Psoas muscle (tissue), 8 donors: ENCODE data around the gene TEDC2. TPM values are rescaled to one million over a fixed set of nuclear protein-coding genes. Genes with fewer than 3 reads are reported as not detected.

Experiments used
- ATAC-seq, 4 donors: fragments of 200-7000 bp; cut with Tn5 transposase; one replicate each; pipeline ENCODE4 v1.9.1; 2020; ENCODE audit warnings: moderate library complexity in 3 of 4, mild to moderate bottlenecking in 2 of 4
- DNase-seq, 2 donors: peaks; one replicate each; pipeline ENCODE4 v3.0.0-alpha.2; 2020
- H3K27ac ChIP-seq: fragments of 200-600 bp; one replicate; pipeline ENCODE4 v1.8.0; 2022
- H3K27me3 ChIP-seq, 3 donors: fragments of 200-600 bp in 1 of 3; one replicate each; pipeline versions ENCODE4 v1.6.1 to v1.8.0; 2013 to 2022; ENCODE audit warnings: low read length in 2 of 3, mild to moderate bottlenecking in 2 of 3, moderate library complexity in 1 of 3; ENCODE audit not compliant: insufficient read depth in 3 of 3
- H3K36me3 ChIP-seq, 2 donors: fragments of 200-600 bp in 1 of 2; one replicate each; pipeline versions ENCODE4 v1.6.1 to v1.8.0; 2013 to 2022; ENCODE audit warnings: low read depth in 1 of 2, mild to moderate bottlenecking in 1 of 2, moderate library complexity in 1 of 2; ENCODE audit not compliant: insufficient read depth in 1 of 2
- H3K4me1 ChIP-seq: fragments of 200-600 bp; one replicate; pipeline ENCODE4 v1.8.0; 2022
- H3K4me3 ChIP-seq: fragments of 200-600 bp; one replicate; pipeline ENCODE4 v1.8.0; 2022; ENCODE audit warnings: mild to moderate bottlenecking
- H3K9me3 ChIP-seq: fragments of 200-600 bp; one replicate; pipeline ENCODE4 v1.8.0; 2022
- CTCF ChIP-seq: fragments of 200-600 bp; IDR thresholded peaks from one replicate; pipeline ENCODE4 v1.8.0; 2022; ENCODE audit warnings: antibody characterized with exemption
- WGBS, 3 donors: extraction: QIAGEN DNeasy Blood & Tissue Kit; methylation state at CpG; one replicate each; pipeline versions ENCODE4 v1.1.6 to v1.1.7; 2013; 5-methylcytosine and 5-hydroxymethylcytosine counted together
- intact Hi-C, 2 donors: fragments of 100-400 bp; cut with DNase I; formaldehyde crosslinking; loops; one replicate each; pipeline versions ENCODE4 v1.11.0 to v1.14.2; 2022
- polyA plus RNA-seq, 3 donors: library from polyadenylated mRNA; stranded (reverse); fragments of 200-250 nt; gene quantifications; one replicate each; pipeline ENCODE4 v1.2.3, GENCODE V29; 2013
- total RNA-seq, 4 donors: library from RNA; stranded (reverse); fragmentation: NEBNext Ultra II Directional in 2 of 4; extraction: Animal tissue kit (Norgen Biotek cat#: 25700) in 2 of 4; gene quantifications; one replicate each; pipeline versions ENCODE4 v1.2.1 to v1.2.4, GENCODE V29; 2021 to 2023
- donor health status: healthy with polysubstance abuse.
- donor health status: DM: no; HTN: no; CAD: no; lungs with moderate emphysema.
- donor health status: Bipolar disorder and iron deficiency.
- donor health status: healthy.
- donor health status: DM: yes; HTN: yes; CAD: no.
- donor health status: DM: no; HTN: no; CAD: no.
- donor health status: DM: no; HTN: no; CAD: no.
- donor health status: DM: yes; HTN: yes; CAD: no.

Gene TEDC2
- total and polyA plus RNA-seq, 7 donors, result 0.25 to 3.0 (median 0.61) TPM

GRCh38 chr16:2500430-2500917 lies 40.6 kb downstream of the TEDC2 start:
- H3K9me3 ChIP-seq, result no peaks in the 10 kb centered on the region
- no peak overlapping the region for H3K27ac ChIP-seq
- intact Hi-C loops, result loop anchor here (1.0 to 5.0 kb wide), 4 partner anchors 73 to 308 kb away; partner anchors contain the start of genes ABCA3 (in 2 of the 2) and CCNF (in 1 of the 2)
- peaks cover 0 to 13% of the 10 kb centered on the region in 2 donors for H3K36me3 ChIP-seq
- H3K4me3 ChIP-seq, result no peak overlapping the region
- H3K27me3 ChIP-seq, result no peaks in the 10 kb centered on the region
- H3K4me1 ChIP-seq, result peaks cover 36% of the 10 kb centered on the region
- WGBS, 3 donors, result 82 to 85% (median 84%) methylated on average over 20 of the region's 20 CpGs
- DNase-seq (no peak), ATAC-seq (no peak)
- TF ChIP-seq CTCF, result no peak

GRCh38 chr16:2500918-2501750 lies 41.2 kb downstream of the TEDC2 start:
- intact Hi-C loops, result loop anchor here (1.0 to 5.0 kb wide), 4 partner anchors 74 to 309 kb away; partner anchors contain the start of genes ABCA3 (in 2 of the 2) and CCNF (in 1 of the 2)
- peak; percentile 82 to 90 for DNase-seq
- peak overlapping the region; percentile 34 for H3K4me3 ChIP-seq

GRCh38 chr16:2501946-2502895 lies 42.3 kb downstream of the TEDC2 start:
- Histone ChIP-seq H3K4me1 (peaks cover 32% of the 10 kb centered on the region), H3K9me3 (no peaks in the 10 kb centered on the region), H3K27ac (no peak overlapping the region), H3K36me3 (peaks cover 0 to 5% of the 10 kb centered on the region in 2 donors), H3K27me3 (no peaks in the 10 kb centered on the region), H3K4me3 (no peak overlapping the region)
- intact Hi-C loops, result loop anchor here (5.0 kb wide), 3 partner anchors 75 to 310 kb away; partner anchors contain the start of genes ABCA3 (in 1 of the 2) and CCNF (in 1 of the 2)
- no peak for TF ChIP-seq CTCF
- DNase-seq, result no peak
- 70 to 81% (median 70%) methylated on average over 17 to 18 of the region's 18 CpGs for WGBS, 3 donors
- ATAC-seq, result no peak

More at GRCh38 chr16:2500918-2501750, 41.2 kb downstream of the TEDC2 start:
- peak; percentile 84 to 90 (median 86) for ATAC-seq
- Histone ChIP-seq H3K9me3 (no peaks in the 10 kb centered on the region), H3K27ac (no peak overlapping the region), H3K4me1 (peaks cover 36% of the 10 kb centered on the region), H3K36me3 (peaks cover 0 to 12% of the 10 kb centered on the region in 2 donors), H3K27me3 (no peaks in the 10 kb centered on the region)
- WGBS, 3 donors, result 41 to 49% (median 41%) methylated on average over 22 to 23 of the region's 23 CpGs
- peak; percentile 98 for TF ChIP-seq CTCF

- intact Hi-C loops, result no loop called here
Observed at GRCh38 chr16:2505695-2506094, 45.8 kb downstream of the TEDC2 start.

More at GRCh38 chr16:2505695-2506094, 45.8 kb downstream of the TEDC2 start:
- Histone ChIP-seq H3K4me1 (peaks cover 8% of the 10 kb centered on the region), H3K4me3 (no peak overlapping the region), H3K9me3 (no peaks in the 10 kb centered on the region), H3K36me3 (no peaks in the 10 kb centered on the region), H3K27me3 (no peaks in the 10 kb centered on the region), H3K27ac (no peak overlapping the region)
- DNase-seq, result no peak
- TF ChIP-seq CTCF, result no peak
- ATAC-seq, result no peak
- 87 to 89% (median 88%) methylated on average over 14 of the region's 14 CpGs for WGBS, 3 donors
